ENCODE data around the gene FXYD6.

GRCh38 chr11:117817368-117818040, 59.0 kb downstream of the FXYD6 start:
- TF ChIP-seq GATA2 (IDR thresholded peaks at IDR 0.05; ENCODE audit: low read depth, low read length): no peak
- no peak for TF ChIP-seq GATA3 (IDR thresholded peaks at IDR 0.05; ENCODE audit: low read depth, low read length)
